DMS53 (cell line): ENCODE results near the gene MFSD2B.
"Not testable (repeated sequence)": the region's sequence is repeated elsewhere in the genome, so short reads cannot be mapped to it uniquely, and the experiment has no call there.

ENCODE experiments used
- DNase-seq: peaks from one replicate; lab custom pipeline; 2025; lab: John Stamatoyannopoulos, UW

The MFSD2B gene

GRCh38 chr2:24009680-24010476 is at the start of gene MFSD2B:
MFSD2B (plus strand) TSS chr2:24010085; CDS start chr2:24010097, 12 bp downstream.
- DNase-seq: peak; percentile 17

- DNase-seq: no peak
Observed at GRCh38 chr2:23967846-23968245, 42.0 kb upstream of the MFSD2B start.

GRCh38 chr2:23976883-23977282 is 33.0 kb upstream of the MFSD2B start:
- no peak for DNase-seq

- DNase-seq: peak; percentile 30
Observed at GRCh38 chr2:23988371-23988770, 21.5 kb upstream of the MFSD2B start.

GRCh38 chr2:23992931-23993330 is 17.0 kb upstream of the MFSD2B start:
- DNase-seq: no peak

GRCh38 chr2:23993736-23994269 is 16.1 kb upstream of the MFSD2B start:
- DNase-seq: no peak

GRCh38 chr2:23994567-23994966 is 15.3 kb upstream of the MFSD2B start:
- no peak for DNase-seq

- no peak for DNase-seq
Observed at GRCh38 chr2:24007693-24008092, 2.2 kb upstream of the MFSD2B start.

GRCh38 chr2:24008672-24009366 is 1.1 kb upstream of the MFSD2B start:
- DNase-seq: no peak

GRCh38 chr2:24009367-24009679 is 562 bp upstream of the MFSD2B start:
- no peak for DNase-seq

GRCh38 chr2:24010477-24011249 is 778 bp downstream of the MFSD2B start:
- DNase-seq: no peak

- DNase-seq: no peak
Observed at GRCh38 chr2:24011250-24012104, 1.6 kb downstream of the MFSD2B start.

GRCh38 chr2:24012521-24013188 is 2.8 kb downstream of the MFSD2B start:
- no peak for DNase-seq

- not testable (repeated sequence) for DNase-seq
Observed at GRCh38 chr2:24014902-24015301, 5.0 kb downstream of the MFSD2B start.

- peak; percentile 72 for DNase-seq
Observed at GRCh38 chr2:24015562-24016375, 5.9 kb downstream of the MFSD2B start.

GRCh38 chr2:24016376-24016761 is 6.5 kb downstream of the MFSD2B start:
- no peak for DNase-seq

GRCh38 chr2:24016853-24017703 is 7.2 kb downstream of the MFSD2B start:
- no peak for DNase-seq

- no peak for DNase-seq
Observed at GRCh38 chr2:24017711-24018110, 7.8 kb downstream of the MFSD2B start.

GRCh38 chr2:24018241-24018640 is 8.4 kb downstream of the MFSD2B start:
- DNase-seq: no peak
